Neural cell (in vitro differentiated cells): Measurements from ENCODE around the gene CCDC43. TPM values are rescaled to one million over a fixed set of nuclear protein-coding genes. Genes with fewer than 3 reads are reported as not detected.

Experiments used
- H2AFZ ChIP-seq: fragments of 200-600, 300-800 bp; sonication (generic), shearing (Covaris generic); 2 replicates; pipeline ENCODE4 v1.6.0; 2014; ENCODE audit warnings: low read depth, mild to moderate bottlenecking, antibody characterized with exemption, low read length, moderate library complexity
- H3F3A ChIP-seq: fragments of 200-600 bp; shearing (Covaris generic); 2 replicates; pipeline ENCODE4 v1.6.1; 2016; ENCODE audit warnings: mild to moderate bottlenecking, moderate library complexity, mixed read lengths, antibody characterized with exemption, low read length; ENCODE audit not compliant: insufficient read depth, poor library complexity, severe bottlenecking
- H3K27ac ChIP-seq: fragments of 200-600, 300-800 bp; sonication (generic), shearing (Covaris generic); 2 replicates; pipeline ENCODE4 v1.5.1; 2014; ENCODE audit warnings: mild to moderate bottlenecking, low read length, moderate library complexity
- H3K27me3 ChIP-seq: fragments of 300-800, 200-600 bp; sonication (generic), shearing (Covaris generic); 2 replicates; pipeline ENCODE4 v1.6.0; 2014; ENCODE audit warnings: mild to moderate bottlenecking, low read depth, low read length, moderate library complexity; ENCODE audit not compliant: insufficient read depth
- H3K36me3 ChIP-seq: fragments of 300-800, 200-600 bp; sonication (generic), shearing (Covaris generic); 2 replicates; pipeline ENCODE4 v1.5.1; 2014; ENCODE audit warnings: mild to moderate bottlenecking, antibody characterized with exemption, low read length, moderate library complexity; ENCODE audit not compliant: insufficient read depth
- H3K4me2 ChIP-seq: fragments of 300-800, 200-600 bp; sonication (generic), shearing (Covaris generic); 2 replicates; pipeline ENCODE4 v1.6.0; 2014; ENCODE audit warnings: mild to moderate bottlenecking, low read length
- H3K4me3 ChIP-seq: fragments of 300-800, 200-600 bp; sonication (generic), shearing (Covaris generic); 2 replicates; pipeline ENCODE4 v1.5.1; 2014; ENCODE audit warnings: mild to moderate bottlenecking, low read length, moderate library complexity
- H3K79me2 ChIP-seq: fragments of 200-600 bp; shearing (Covaris generic); replicated peaks from 2 replicates; pipeline ENCODE4 v1.6.0; 2014; ENCODE audit warnings: mild to moderate bottlenecking, low read length, moderate library complexity; ENCODE audit not compliant: insufficient read depth
- H3K9ac ChIP-seq: fragments of 300-800, 200-600 bp; sonication (generic), shearing (Covaris generic); 2 replicates; pipeline ENCODE4 v1.6.1; 2016; ENCODE audit warnings: mild to moderate bottlenecking, low read length, mixed read lengths
- H3K9me2 ChIP-seq: fragments of 200-600 bp; shearing (Covaris generic); 2 replicates; pipeline ENCODE4 v1.6.1; 2016; ENCODE audit warnings: mild to moderate bottlenecking, low read length, mixed read lengths; ENCODE audit not compliant: insufficient read depth
- H3K9me3 ChIP-seq: fragments of 200-600, 300-800 bp; sonication (generic), shearing (Covaris generic); 2 replicates; pipeline ENCODE4 v1.6.1; 2016; ENCODE audit warnings: mild to moderate bottlenecking, mixed run types, low read length, moderate library complexity, mixed read lengths
- H4K20me1 ChIP-seq: fragments of 200-600 bp; shearing (Covaris generic); 2 replicates; pipeline ENCODE4 v1.6.1; 2016; ENCODE audit warnings: mild to moderate bottlenecking, mixed run types; ENCODE audit not compliant: insufficient read depth
- CTCF ChIP-seq: fragments of 450-650 bp; IDR thresholded peaks from 2 replicates; pipeline ENCODE4 v1.5.1; 2014; ENCODE audit warnings: antibody characterized with exemption, mild to moderate bottlenecking, moderate library complexity; ENCODE audit not compliant: poor library complexity, severe bottlenecking
- EP300 ChIP-seq: fragments of 450-650 bp; conservative IDR thresholded peaks from 2 replicates; pipeline ENCODE4 v1.6.1; 2014; ENCODE audit warnings: antibody characterized with exemption, mild to moderate bottlenecking, moderate library complexity; ENCODE audit not compliant: poor library complexity, severe bottlenecking
- EZH2 ChIP-seq: fragments of 200-600, 300-800 bp; shearing (Covaris generic), sonication (generic); IDR thresholded peaks from 2 replicates; pipeline ENCODE4 v1.6.1; 2014; ENCODE audit warnings: antibody characterized with exemption, low read length, borderline replicate concordance, mild to moderate bottlenecking; ENCODE audit not compliant: insufficient read depth, poor library complexity, severe bottlenecking
- MXI1 ChIP-seq: fragments of 450-650 bp; conservative IDR thresholded peaks from 2 replicates; pipeline ENCODE4 v1.6.1; 2014; ENCODE audit warnings: antibody characterized with exemption, mild to moderate bottlenecking; ENCODE audit not compliant: poor library complexity, severe bottlenecking
- POLR2AphosphoS5 ChIP-seq: IDR thresholded peaks from 2 replicates; pipeline ENCODE4 v1.6.1; 2012
- RAD21 ChIP-seq: fragments of 450-650 bp; conservative IDR thresholded peaks from 2 replicates; pipeline ENCODE4 v1.6.1; 2014; ENCODE audit warnings: antibody characterized with exemption, mild to moderate bottlenecking, moderate library complexity
- REST ChIP-seq: IDR thresholded peaks from 2 replicates; pipeline ENCODE4 v1.6.1; 2012; ENCODE audit warnings: borderline replicate concordance
- SMC3 ChIP-seq: fragments of 450-650 bp; conservative IDR thresholded peaks from 2 replicates; pipeline ENCODE4 v1.6.1; 2014; ENCODE audit warnings: antibody characterized with exemption, mild to moderate bottlenecking, moderate library complexity; ENCODE audit not compliant: poor library complexity
- polyA plus RNA-seq: library from polyadenylated mRNA; depleted of rRNA; stranded (reverse); fragments of >200 nt; gene quantifications from 2 replicates; pipeline ENCODE4 v1.2.3, GENCODE V29; 2014

The CCDC43 gene
- polyA plus RNA-seq, 1 donor from 2014 or later, result 53.3 TPM

- Histone ChIP-seq H3K4me2 (no peak overlapping the region), H2AFZ (no peak overlapping the region), H3K36me3 (no peaks in the 10 kb centered on the region), H3K4me3 (no peak overlapping the region), H3K9me3 (no peaks in the 10 kb centered on the region), H3K27me3 (no peaks in the 10 kb centered on the region), H4K20me1 (no peaks in the 10 kb centered on the region), H3K9ac (no peak overlapping the region), H3K27ac (no peak overlapping the region), H3K79me2 (no peaks in the 10 kb centered on the region), H3F3A (no peaks in the 10 kb centered on the region), H3K9me2 (no peaks in the 10 kb centered on the region)
- TF ChIP-seq REST (no peak), RAD21 (no peak), POLR2AphosphoS5 (no peak), CTCF (no peak)
These were observed 41.8 kb downstream of the CCDC43 start for GRCh38 chr17:44647736-44648135.

- H3K36me3 ChIP-seq, result no peaks in the 10 kb centered on the region
- no peaks in the 10 kb centered on the region for H3F3A ChIP-seq
- H3K9me2 ChIP-seq, result no peaks in the 10 kb centered on the region
- no peak overlapping the region for H3K4me2 ChIP-seq
- no peak overlapping the region for H2AFZ ChIP-seq
- TF ChIP-seq EZH2, result no peak
- TF ChIP-seq SMC3, result no peak
- no peak for TF ChIP-seq CTCF
- no peak for TF ChIP-seq POLR2AphosphoS5
- TF ChIP-seq REST, result no peak
- no peak for TF ChIP-seq EP300
- TF ChIP-seq MXI1, result no peak
- no peaks in the 10 kb centered on the region for H4K20me1 ChIP-seq
- H3K79me2 ChIP-seq, result no peaks in the 10 kb centered on the region
- no peaks in the 10 kb centered on the region for H3K27me3 ChIP-seq
- no peaks in the 10 kb centered on the region for H3K9me3 ChIP-seq
- H3K27ac ChIP-seq, result no peak overlapping the region
- no peak overlapping the region for H3K4me3 ChIP-seq
- no peak overlapping the region for H3K9ac ChIP-seq
These were observed 43.3 kb downstream of the CCDC43 start for GRCh38 chr17:44646280-44646679.
